Stimulated activated naive CD4-positive, alpha-beta T cell treated with Interleukin-2 at 50 U/mL for 16 hours (primary cell): ENCODE measurements around the gene CTDNEP1.
"Not testable (repeated sequence)": the region's sequence is repeated elsewhere in the genome, so short reads cannot be mapped to it uniquely, and the experiment has no call there.

Source experiments
- DNase-seq: peaks from one replicate; lab custom pipeline; 2025; lab: John Stamatoyannopoulos, UW

The CTDNEP1 gene

GRCh38 chr17:7246779-7247178 is 4.8 kb downstream of the CTDNEP1 start:
- DNase-seq: no peak

GRCh38 chr17:7243838-7244237 is 7.7 kb downstream of the CTDNEP1 start:
- DNase-seq: not testable (repeated sequence)

GRCh38 chr17:7243453-7243729 is 8.1 kb downstream of the CTDNEP1 start:
- no peak for DNase-seq

- DNase-seq: peak; percentile 91
These were observed 8.6 kb downstream of the CTDNEP1 start for GRCh38 chr17:7242717-7243452.

GRCh38 chr17:7241783-7242716 is 9.5 kb downstream of the CTDNEP1 start, which contains the start of gene GABARAP:
GABARAP (minus strand) TSS chr17:7242449; CDS start chr17:7242330, 119 bp downstream.
- peak; percentile 86 for DNase-seq

GRCh38 chr17:7241090-7241733 is 10.3 kb downstream of the CTDNEP1 start:
- no peak for DNase-seq

GRCh38 chr17:7240375-7240774 is 11.2 kb downstream of the CTDNEP1 start:
- DNase-seq: no peak

GRCh38 chr17:7239091-7240027 is 12.2 kb downstream of the CTDNEP1 start, which contains the start of gene PHF23:
PHF23 (minus strand) TSS chr17:7239457; CDS start chr17:7239279, 178 bp downstream.
- peak; percentile 96 for DNase-seq

GRCh38 chr17:7238420-7239090 is 13.0 kb downstream of the CTDNEP1 start:
- DNase-seq: peak; percentile 64

- peak; percentile 82 for DNase-seq
These were observed 13.6 kb downstream of the CTDNEP1 start for GRCh38 chr17:7237761-7238419.

- DNase-seq: no peak
These were observed 14.2 kb downstream of the CTDNEP1 start for GRCh38 chr17:7237266-7237760.

GRCh38 chr17:7236808-7237207 is 14.7 kb downstream of the CTDNEP1 start:
- DNase-seq: no peak

GRCh38 chr17:7235693-7236665 is 15.6 kb downstream of the CTDNEP1 start:
- DNase-seq: no peak

GRCh38 chr17:7234083-7234951 is 17.2 kb downstream of the CTDNEP1 start, which contains the start of gene DVL2:
DVL2 (minus strand) TSS chr17:7234517; CDS start chr17:7234262, 255 bp downstream.
- peak; percentile 94 for DNase-seq

GRCh38 chr17:7233701-7234082 is 17.8 kb downstream of the CTDNEP1 start:
- no peak for DNase-seq

- no peak for DNase-seq
These were observed 19.4 kb downstream of the CTDNEP1 start for GRCh38 chr17:7232114-7232513.

- DNase-seq: no peak
These were observed 22.0 kb downstream of the CTDNEP1 start for GRCh38 chr17:7229504-7229903.

- DNase-seq: no peak
These were observed 22.6 kb downstream of the CTDNEP1 start for GRCh38 chr17:7228920-7229319.
